ENCODE results near the gene TMEM138. TPM values are rescaled to one million over a fixed set of nuclear protein-coding genes. Genes with fewer than 3 reads are reported as not detected.
A peak's percentile ranks its signal among the peaks of the same experiment; 100 is the strongest.

Gene TMEM138
- total and polyA plus RNA-seq, 2 of the 13 experiments (the other 11 are each of a cell fraction or from before 2014, with no cell fraction given) = 43.5 to 61.0 TPM

DNA sequence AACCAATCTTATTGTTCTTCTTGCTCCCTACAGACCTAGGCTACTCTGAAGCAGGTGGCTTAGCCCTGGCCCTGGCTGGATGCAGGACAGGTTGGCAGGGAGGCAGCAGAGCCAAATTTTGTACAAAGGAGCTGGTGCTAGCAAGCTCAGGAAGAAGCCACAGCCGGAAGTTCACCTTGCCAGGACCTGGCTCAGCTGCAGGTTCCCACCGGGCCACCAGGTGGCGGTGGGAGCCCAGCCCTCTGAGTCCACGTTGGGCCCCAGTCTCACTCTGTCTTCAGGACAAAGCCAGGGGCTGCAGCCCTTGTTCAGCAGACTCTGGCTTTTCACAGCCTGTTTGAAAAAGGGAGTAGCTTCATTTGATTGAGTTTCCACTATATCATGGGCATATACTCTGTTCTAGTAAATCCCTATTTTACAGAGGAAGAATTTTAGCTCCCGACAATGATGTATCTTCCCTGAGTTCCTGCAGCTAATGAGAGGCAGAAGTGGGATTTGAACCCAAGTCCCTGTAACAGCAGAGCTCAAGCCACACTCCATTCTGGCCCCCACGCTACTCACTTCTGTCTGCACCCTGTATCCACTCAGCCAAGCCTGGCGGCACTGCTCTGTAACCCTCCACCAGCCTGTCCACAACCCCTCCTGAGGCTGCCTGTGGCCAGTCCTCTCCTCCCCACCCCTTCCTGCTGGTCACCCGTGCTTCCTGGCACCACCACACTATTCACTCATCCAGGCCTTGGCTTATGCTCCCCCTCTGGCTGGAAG lies 25.8 kb upstream of the TMEM138 start (continued):
- TF ChIP-seq, protein P1, sequence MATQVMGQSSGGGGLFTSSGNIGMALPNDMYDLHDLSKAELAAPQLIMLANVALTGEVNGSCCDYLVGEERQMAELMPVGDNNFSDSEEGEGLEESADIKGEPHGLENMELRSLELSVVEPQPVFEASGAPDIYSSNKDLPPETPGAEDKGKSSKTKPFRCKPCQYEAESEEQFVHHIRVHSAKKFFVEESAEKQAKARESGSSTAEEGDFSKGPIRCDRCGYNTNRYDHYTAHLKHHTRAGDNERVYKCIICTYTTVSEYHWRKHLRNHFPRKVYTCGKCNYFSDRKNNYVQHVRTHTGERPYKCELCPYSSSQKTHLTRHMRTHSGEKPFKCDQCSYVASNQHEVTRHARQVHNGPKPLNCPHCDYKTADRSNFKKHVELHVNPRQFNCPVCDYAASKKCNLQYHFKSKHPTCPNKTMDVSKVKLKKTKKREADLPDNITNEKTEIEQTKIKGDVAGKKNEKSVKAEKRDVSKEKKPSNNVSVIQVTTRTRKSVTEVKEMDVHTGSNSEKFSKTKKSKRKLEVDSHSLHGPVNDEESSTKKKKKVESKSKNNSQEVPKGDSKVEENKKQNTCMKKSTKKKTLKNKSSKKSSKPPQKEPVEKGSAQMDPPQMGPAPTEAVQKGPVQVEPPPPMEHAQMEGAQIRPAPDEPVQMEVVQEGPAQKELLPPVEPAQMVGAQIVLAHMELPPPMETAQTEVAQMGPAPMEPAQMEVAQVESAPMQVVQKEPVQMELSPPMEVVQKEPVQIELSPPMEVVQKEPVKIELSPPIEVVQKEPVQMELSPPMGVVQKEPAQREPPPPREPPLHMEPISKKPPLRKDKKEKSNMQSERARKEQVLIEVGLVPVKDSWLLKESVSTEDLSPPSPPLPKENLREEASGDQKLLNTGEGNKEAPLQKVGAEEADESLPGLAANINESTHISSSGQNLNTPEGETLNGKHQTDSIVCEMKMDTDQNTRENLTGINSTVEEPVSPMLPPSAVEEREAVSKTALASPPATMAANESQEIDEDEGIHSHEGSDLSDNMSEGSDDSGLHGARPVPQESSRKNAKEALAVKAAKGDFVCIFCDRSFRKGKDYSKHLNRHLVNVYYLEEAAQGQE (IDR thresholded peaks at IDR 0.05; ENCODE audit: borderline replicate concordance in 1 of 2, low read depth in 1 of 2, low read length in 2 of 2) = 0 out of 4 replicates have a peak, but pooled peaks of 1 of the 2 experiments have one; percentile 10
- TF ChIP-seq HDAC6 (IDR thresholded peaks at IDR 0.05; ENCODE audit: low read depth, low read length) (no peak), ZNF446 (CRISPR knock-in tag; IDR thresholded peaks at IDR 0.05) (no peak), ZNF343 (CRISPR knock-in tag; IDR thresholded peaks at IDR 0.05) (no peak; the same call in 1 of the 2 replicates), PRPF4 (IDR thresholded peaks at IDR 0.05; ENCODE audit: low read depth, low read length, poor library complexity, severe bottlenecking) (no peak), HCFC1 (IDR thresholded peaks at IDR 0.05; ENCODE audit: low read depth, low read length) (no peak), KDM6A (CRISPR knock-in tag; IDR thresholded peaks at IDR 0.05; ENCODE audit: low read depth) (no peak), ZNF367 (CRISPR knock-in tag; IDR thresholded peaks at IDR 0.05; ENCODE audit: borderline replicate concordance) (no peak), ASH2L (IDR thresholded peaks at IDR 0.05; ENCODE audit: insufficient read length, low read depth, low read length) (no peak), ZKSCAN8 (CRISPR knock-in tag; IDR thresholded peaks at IDR 0.05; ENCODE audit: borderline replicate concordance) (no peak), MXD4 (CRISPR knock-in tag; IDR thresholded peaks at IDR 0.05) (0 out of 2 replicates have a peak, but pooled peaks have one; percentile 68), ZNF567 (CRISPR knock-in tag; IDR thresholded peaks at IDR 0.05; ENCODE audit: borderline replicate concordance) (no peak), CHCHD3 (CRISPR knock-in tag; IDR thresholded peaks at IDR 0.05) (no peak), CBX1 (IDR thresholded peaks at IDR 0.05; ENCODE audit: low read depth) (no peak), ZSCAN25 (CRISPR knock-in tag; IDR thresholded peaks at IDR 0.05) (no peak)
- TF ChIP-seq, protein P2, sequence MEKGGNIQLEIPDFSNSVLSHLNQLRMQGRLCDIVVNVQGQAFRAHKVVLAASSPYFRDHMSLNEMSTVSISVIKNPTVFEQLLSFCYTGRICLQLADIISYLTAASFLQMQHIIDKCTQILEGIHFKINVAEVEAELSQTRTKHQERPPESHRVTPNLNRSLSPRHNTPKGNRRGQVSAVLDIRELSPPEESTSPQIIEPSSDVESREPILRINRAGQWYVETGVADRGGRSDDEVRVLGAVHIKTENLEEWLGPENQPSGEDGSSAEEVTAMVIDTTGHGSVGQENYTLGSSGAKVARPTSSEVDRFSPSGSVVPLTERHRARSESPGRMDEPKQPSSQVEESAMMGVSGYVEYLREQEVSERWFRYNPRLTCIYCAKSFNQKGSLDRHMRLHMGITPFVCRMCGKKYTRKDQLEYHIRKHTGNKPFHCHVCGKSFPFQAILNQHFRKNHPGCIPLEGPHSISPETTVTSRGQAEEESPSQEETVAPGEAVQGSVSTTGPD (CRISPR knock-in tag; IDR thresholded peaks at IDR 0.05) = no peak
- TF ChIP-seq, protein P3, sequence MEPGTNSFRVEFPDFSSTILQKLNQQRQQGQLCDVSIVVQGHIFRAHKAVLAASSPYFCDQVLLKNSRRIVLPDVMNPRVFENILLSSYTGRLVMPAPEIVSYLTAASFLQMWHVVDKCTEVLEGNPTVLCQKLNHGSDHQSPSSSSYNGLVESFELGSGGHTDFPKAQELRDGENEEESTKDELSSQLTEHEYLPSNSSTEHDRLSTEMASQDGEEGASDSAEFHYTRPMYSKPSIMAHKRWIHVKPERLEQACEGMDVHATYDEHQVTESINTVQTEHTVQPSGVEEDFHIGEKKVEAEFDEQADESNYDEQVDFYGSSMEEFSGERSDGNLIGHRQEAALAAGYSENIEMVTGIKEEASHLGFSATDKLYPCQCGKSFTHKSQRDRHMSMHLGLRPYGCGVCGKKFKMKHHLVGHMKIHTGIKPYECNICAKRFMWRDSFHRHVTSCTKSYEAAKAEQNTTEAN (CRISPR knock-in tag; conservative IDR thresholded peaks at IDR 0.05) = no peak
- TF ChIP-seq, protein P4, sequence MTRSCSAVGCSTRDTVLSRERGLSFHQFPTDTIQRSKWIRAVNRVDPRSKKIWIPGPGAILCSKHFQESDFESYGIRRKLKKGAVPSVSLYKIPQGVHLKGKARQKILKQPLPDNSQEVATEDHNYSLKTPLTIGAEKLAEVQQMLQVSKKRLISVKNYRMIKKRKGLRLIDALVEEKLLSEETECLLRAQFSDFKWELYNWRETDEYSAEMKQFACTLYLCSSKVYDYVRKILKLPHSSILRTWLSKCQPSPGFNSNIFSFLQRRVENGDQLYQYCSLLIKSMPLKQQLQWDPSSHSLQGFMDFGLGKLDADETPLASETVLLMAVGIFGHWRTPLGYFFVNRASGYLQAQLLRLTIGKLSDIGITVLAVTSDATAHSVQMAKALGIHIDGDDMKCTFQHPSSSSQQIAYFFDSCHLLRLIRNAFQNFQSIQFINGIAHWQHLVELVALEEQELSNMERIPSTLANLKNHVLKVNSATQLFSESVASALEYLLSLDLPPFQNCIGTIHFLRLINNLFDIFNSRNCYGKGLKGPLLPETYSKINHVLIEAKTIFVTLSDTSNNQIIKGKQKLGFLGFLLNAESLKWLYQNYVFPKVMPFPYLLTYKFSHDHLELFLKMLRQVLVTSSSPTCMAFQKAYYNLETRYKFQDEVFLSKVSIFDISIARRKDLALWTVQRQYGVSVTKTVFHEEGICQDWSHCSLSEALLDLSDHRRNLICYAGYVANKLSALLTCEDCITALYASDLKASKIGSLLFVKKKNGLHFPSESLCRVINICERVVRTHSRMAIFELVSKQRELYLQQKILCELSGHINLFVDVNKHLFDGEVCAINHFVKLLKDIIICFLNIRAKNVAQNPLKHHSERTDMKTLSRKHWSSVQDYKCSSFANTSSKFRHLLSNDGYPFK (CRISPR knock-in tag; IDR thresholded peaks at IDR 0.05; ENCODE audit: borderline replicate concordance) = no peak
- TF ChIP-seq, protein P5, sequence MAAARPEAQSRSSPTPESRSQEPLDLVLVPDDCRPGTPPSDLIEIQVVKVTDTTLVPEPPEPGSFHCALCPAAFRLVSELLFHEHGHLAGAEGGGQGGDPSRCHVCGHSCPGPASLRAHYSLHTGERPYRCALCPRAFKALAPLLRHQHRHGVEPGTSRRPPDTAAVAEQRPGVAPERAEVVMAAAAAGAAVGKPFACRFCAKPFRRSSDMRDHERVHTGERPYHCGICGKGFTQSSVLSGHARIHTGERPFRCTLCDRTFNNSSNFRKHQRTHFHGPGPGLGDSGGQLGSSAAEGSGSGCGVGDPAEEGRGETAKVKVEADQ (CRISPR knock-in tag; IDR thresholded peaks at IDR 0.05; ENCODE audit: borderline replicate concordance) = no peak
